CD4-positive, alpha-beta T cell treated with Interleukin-21 for 1 hour (primary cell): Measurements from ENCODE around the gene KLHL13.
"Not testable (repeated sequence)": the region's sequence is repeated elsewhere in the genome, so short reads cannot be mapped to it uniquely, and the experiment has no call there.

ENCODE experiments used
- DNase-seq: peaks from one replicate; pipeline ENCODE4 v3.0.0-alpha.2; 2020

Gene KLHL13

GRCh38 chrX:118066867-118067515, 49.6 kb downstream of the KLHL13 start:
- DNase-seq = no peak

GRCh38 chrX:118062817-118063615, 53.6 kb downstream of the KLHL13 start:
- DNase-seq = no peak

GRCh38 chrX:118062048-118062789, 54.4 kb downstream of the KLHL13 start:
- DNase-seq = no peak

GRCh38 chrX:118058924-118059323, 57.7 kb downstream of the KLHL13 start:
- no peak for DNase-seq

GRCh38 chrX:118056870-118057269, 59.7 kb downstream of the KLHL13 start:
- no peak for DNase-seq

- no peak for DNase-seq
Observed at GRCh38 chrX:118049713-118050112, 66.9 kb downstream of the KLHL13 start.

GRCh38 chrX:118047446-118048186, 69.0 kb downstream of the KLHL13 start:
- no peak for DNase-seq

GRCh38 chrX:118039591-118039990, 77.0 kb downstream of the KLHL13 start:
- no peak for DNase-seq

- no peak for DNase-seq
Observed at GRCh38 chrX:118038614-118039365, 77.8 kb downstream of the KLHL13 start.

GRCh38 chrX:118026631-118027030, 90.0 kb downstream of the KLHL13 start:
- DNase-seq = no peak

GRCh38 chrX:118025226-118025625, 91.4 kb downstream of the KLHL13 start:
- DNase-seq = no peak

- no peak for DNase-seq
Observed at GRCh38 chrX:118024482-118024881, 92.1 kb downstream of the KLHL13 start.

- no peak for DNase-seq
Observed at GRCh38 chrX:118022753-118023152, 93.9 kb downstream of the KLHL13 start.

GRCh38 chrX:118016422-118016821, 100.2 kb downstream of the KLHL13 start:
- DNase-seq = no peak

- not testable (repeated sequence) for DNase-seq
Observed at GRCh38 chrX:118002417-118002816, 114.2 kb downstream of the KLHL13 start.

- no peak for DNase-seq
Observed at GRCh38 chrX:118000518-118000917, 116.1 kb downstream of the KLHL13 start.

GRCh38 chrX:117998171-117998570, 118.4 kb downstream of the KLHL13 start:
- DNase-seq = no peak

- DNase-seq = no peak
Observed at GRCh38 chrX:117996918-117997480, 119.6 kb downstream of the KLHL13 start.

- no peak for DNase-seq
Observed at GRCh38 chrX:117996408-117996807, 120.2 kb downstream of the KLHL13 start.

- DNase-seq = no peak
Observed at GRCh38 chrX:117995378-117995777, 121.2 kb downstream of the KLHL13 start.

GRCh38 chrX:117992192-117992723, 124.4 kb downstream of the KLHL13 start:
- no peak for DNase-seq

- DNase-seq = no peak
Observed at GRCh38 chrX:117990438-117990837, 126.2 kb downstream of the KLHL13 start.
